Vagina (tissue), 2 donors: ENCODE measurements around the gene EVA1A. TPM values are rescaled to one million over a fixed set of nuclear protein-coding genes. Genes with fewer than 3 reads are reported as not detected.

Experiments used
- DNase-seq, 2 donors: peaks; one replicate each; pipeline ENCODE4 v3.0.0-alpha.2; 2017; ENCODE audit errors: extremely low spot score in 2 of 2
- H3K27ac ChIP-seq: fragments of 200-600 bp; sonication (generic); one replicate; pipeline ENCODE4 v1.5.1; 2019
- H3K27me3 ChIP-seq: fragments of 200-600 bp; sonication (generic); one replicate; pipeline ENCODE4 v1.5.1; 2019
- H3K36me3 ChIP-seq, 2 donors: fragments of 200-600 bp; sonication (generic); one replicate each; pipeline ENCODE4 v1.5.1; 2017 to 2019
- H3K4me1 ChIP-seq: fragments of 200-600 bp; sonication (generic); one replicate; pipeline ENCODE4 v1.5.1; 2019
- H3K4me3 ChIP-seq, 2 donors: fragments of 200-600 bp; sonication (generic); 1 replicate in 1 of 2; 2 replicates in 1 of 2; pipeline ENCODE4 v1.5.1; 2016 to 2019
- H3K9me3 ChIP-seq: fragments of 200-600 bp; sonication (generic); one replicate; pipeline ENCODE4 v1.5.1; 2019
- CTCF ChIP-seq, 3 experiments: fragments of 450-650 bp in 2 of 3; fragments of 200-600 bp in 1 of 3; sonication (generic) in 1 of 3; IDR thresholded peaks; one replicate each; pipeline ENCODE4 v1.5.1; 2017 to 2019; ENCODE audit warnings: antibody characterized with exemption in 3 of 3, mild to moderate bottlenecking in 2 of 3, moderate library complexity in 2 of 3
- POLR2A ChIP-seq, 2 donors: fragments of 450-650 bp; IDR thresholded peaks; one replicate each; pipeline ENCODE4 v1.6.1; 2017; ENCODE audit warnings: antibody characterized with exemption in 2 of 2, mild to moderate bottlenecking in 2 of 2, moderate library complexity in 2 of 2
- POLR2AphosphoS5 ChIP-seq, 2 donors: sonication (generic); formaldehyde crosslinking; IDR thresholded peaks; one replicate each; pipeline ENCODE4 v1.9.0; 2017; ENCODE audit warnings: antibody characterized with exemption in 2 of 2, mild to moderate bottlenecking in 2 of 2, low read depth in 1 of 2; ENCODE audit not compliant: insufficient read depth in 1 of 2
- intact Hi-C: fragments of 100-400 bp; cut with DNase I; formaldehyde crosslinking; loops from one replicate; pipeline ENCODE4 v1.15.1; 2023
- total RNA-seq: library from RNA; depleted of rRNA; stranded (reverse); fragments of >200 nt; gene quantifications from one replicate; pipeline ENCODE4 v1.2.3, GENCODE V29; 2016

EVA1A gene
- total RNA-seq, 1 donor from 2014 or later, result not detected

- H3K27ac ChIP-seq, result no peak overlapping the region
- H3K4me1 ChIP-seq, result no peaks in the 10 kb centered on the region
- no peaks in the 10 kb centered on the region for H3K9me3 ChIP-seq
- H3K27me3 ChIP-seq, result no peaks in the 10 kb centered on the region
- DNase-seq, result no peak
- intact Hi-C loops, result no loop called here
- no peak overlapping the region for H3K4me3 ChIP-seq
- peak in 1 of 2 donors; percentile 22 for TF ChIP-seq POLR2AphosphoS5 (IDR thresholded peaks at IDR 0.05; ENCODE audit: insufficient read depth in 1 of 2, low read depth in 1 of 2)
- TF ChIP-seq CTCF (IDR thresholded peaks at IDR 0.05), result no peak
- no peak for TF ChIP-seq POLR2A (IDR thresholded peaks at IDR 0.05)
- H3K36me3 ChIP-seq, result no peaks in the 10 kb centered on the region
Measured at GRCh38 chr2:75522543-75523312, 38.0 kb downstream of the EVA1A start.

- Histone ChIP-seq H3K27ac (no peak overlapping the region), H3K4me3 (no peak overlapping the region), H3K4me1 (no peaks in the 10 kb centered on the region), H3K27me3 (no peaks in the 10 kb centered on the region), H3K9me3 (no peaks in the 10 kb centered on the region), H3K36me3 (no peaks in the 10 kb centered on the region)
- no peak for TF ChIP-seq CTCF (IDR thresholded peaks at IDR 0.05)
- TF ChIP-seq POLR2A (IDR thresholded peaks at IDR 0.05), result no peak
- TF ChIP-seq POLR2AphosphoS5 (IDR thresholded peaks at IDR 0.05; ENCODE audit: insufficient read depth in 1 of 2, low read depth in 1 of 2), result no peak
- DNase-seq, result no peak
- intact Hi-C loops, result no loop called here
Measured at GRCh38 chr2:75521225-75521872, 39.4 kb downstream of the EVA1A start.

- intact Hi-C loops, result no loop called here
- TF ChIP-seq POLR2AphosphoS5 (IDR thresholded peaks at IDR 0.05; ENCODE audit: insufficient read depth in 1 of 2, low read depth in 1 of 2) (no peak), POLR2A (IDR thresholded peaks at IDR 0.05) (no peak), CTCF (IDR thresholded peaks at IDR 0.05) (no peak)
- Histone ChIP-seq H3K27me3 (no peaks in the 10 kb centered on the region), H3K9me3 (no peaks in the 10 kb centered on the region), H3K27ac (no peak overlapping the region), H3K36me3 (no peaks in the 10 kb centered on the region), H3K4me3 (no peak overlapping the region), H3K4me1 (no peaks in the 10 kb centered on the region)
- no peak for DNase-seq
Measured at GRCh38 chr2:75519843-75520242, 40.9 kb downstream of the EVA1A start.

GRCh38 chr2:75518638-75519465 is 41.9 kb downstream of the EVA1A start:
- Histone ChIP-seq H3K27me3 (no peaks in the 10 kb centered on the region), H3K4me1 (no peaks in the 10 kb centered on the region), H3K9me3 (no peaks in the 10 kb centered on the region), H3K27ac (no peak overlapping the region), H3K36me3 (no peaks in the 10 kb centered on the region), H3K4me3 (no peak overlapping the region)
- intact Hi-C loops, result no loop called here
- DNase-seq, result no peak
- no peak for TF ChIP-seq POLR2AphosphoS5 (IDR thresholded peaks at IDR 0.05; ENCODE audit: insufficient read depth in 1 of 2, low read depth in 1 of 2)

GRCh38 chr2:75517547-75518230 is 43.0 kb downstream of the EVA1A start:
- intact Hi-C loops, result no loop called here
- no peak overlapping the region for H3K4me3 ChIP-seq
- no peaks in the 10 kb centered on the region for H3K9me3 ChIP-seq
- no peak for DNase-seq
- no peaks in the 10 kb centered on the region for H3K27me3 ChIP-seq
- H3K4me1 ChIP-seq, result no peaks in the 10 kb centered on the region
- no peak overlapping the region for H3K27ac ChIP-seq
- H3K36me3 ChIP-seq, result no peaks in the 10 kb centered on the region
- no peak for TF ChIP-seq POLR2A (IDR thresholded peaks at IDR 0.05)
- no peak for TF ChIP-seq POLR2AphosphoS5 (IDR thresholded peaks at IDR 0.05; ENCODE audit: insufficient read depth in 1 of 2, low read depth in 1 of 2)
- no peak for TF ChIP-seq CTCF (IDR thresholded peaks at IDR 0.05)
